CD1c-positive myeloid dendritic cell (primary cell): ENCODE measurements around the gene BCAS1.
"Not testable (repeated sequence)": the region's sequence is repeated elsewhere in the genome, so short reads cannot be mapped to it uniquely, and the experiment has no call there.

Source experiments
- DNase-seq: peaks from one replicate; pipeline ENCODE4 v3.0.0-alpha.2; 2016; ENCODE audit errors: extremely low spot score

Gene BCAS1

GRCh38 chr20:53985150-53985518 lies 85.3 kb downstream of the BCAS1 start:
- no peak for DNase-seq

- DNase-seq, result no peak
These were observed 85.8 kb downstream of the BCAS1 start for GRCh38 chr20:53984356-53985149.

GRCh38 chr20:53983401-53983800 lies 87.0 kb downstream of the BCAS1 start:
- DNase-seq, result no peak

- no peak for DNase-seq
These were observed 87.8 kb downstream of the BCAS1 start for GRCh38 chr20:53982624-53983023.

- DNase-seq, result no peak
These were observed 88.5 kb downstream of the BCAS1 start for GRCh38 chr20:53981752-53982437.

GRCh38 chr20:53981130-53981529 lies 89.3 kb downstream of the BCAS1 start:
- no peak for DNase-seq

- no peak for DNase-seq
These were observed 90.3 kb downstream of the BCAS1 start for GRCh38 chr20:53980031-53980465.

GRCh38 chr20:53978497-53978896 lies 91.9 kb downstream of the BCAS1 start:
- no peak for DNase-seq

- no peak for DNase-seq
These were observed 93.0 kb downstream of the BCAS1 start for GRCh38 chr20:53977391-53977790.

GRCh38 chr20:53975761-53976160 lies 94.6 kb downstream of the BCAS1 start:
- DNase-seq, result no peak

GRCh38 chr20:53974785-53975555 lies 95.4 kb downstream of the BCAS1 start:
- no peak for DNase-seq

- DNase-seq, result not testable (repeated sequence)
These were observed 96.5 kb downstream of the BCAS1 start for GRCh38 chr20:53973882-53974281.

GRCh38 chr20:53972179-53972578 lies 98.2 kb downstream of the BCAS1 start:
- no peak for DNase-seq

GRCh38 chr20:53971096-53971683 lies 99.2 kb downstream of the BCAS1 start:
- no peak for DNase-seq

GRCh38 chr20:53970232-53970631 lies 100.2 kb downstream of the BCAS1 start:
- no peak for DNase-seq

- no peak for DNase-seq
These were observed 102.9 kb downstream of the BCAS1 start for GRCh38 chr20:53967527-53967926.

- DNase-seq, result no peak
These were observed 103.5 kb downstream of the BCAS1 start for GRCh38 chr20:53966774-53967398.

GRCh38 chr20:53964501-53965253 lies 105.7 kb downstream of the BCAS1 start:
- DNase-seq, result no peak

GRCh38 chr20:53964067-53964466 lies 106.3 kb downstream of the BCAS1 start:
- DNase-seq, result no peak

- no peak for DNase-seq
These were observed 106.8 kb downstream of the BCAS1 start for GRCh38 chr20:53963635-53964034.

- DNase-seq, result no peak
These were observed 108.0 kb downstream of the BCAS1 start for GRCh38 chr20:53962388-53962787.
